Stimulated activated CD8-positive, alpha-beta memory T cell treated with anti-CD3 and anti-CD28 coated beads, Interleukin-2, amount 100 ng/mL, for 48 hours (primary cell): Measurements from ENCODE around the gene SS18L1.

Experiments
- DNase-seq, 2 donors: peaks; one replicate each; pipeline ENCODE4 v3.0.0-alpha.2; 2020; ENCODE audit warnings: low read depth in 2 of 2

The SS18L1 gene

GRCh38 chr20:62119591-62120364 is 23.8 kb upstream of the SS18L1 start:
- DNase-seq: no peak

- DNase-seq: no peak
These were observed 23.2 kb upstream of the SS18L1 start for GRCh38 chr20:62120365-62120762.

- peak in 1 of 2 donors; percentile 11 for DNase-seq
These were observed 22.4 kb upstream of the SS18L1 start for GRCh38 chr20:62120990-62121775.

GRCh38 chr20:62121776-62122653 is 21.6 kb upstream of the SS18L1 start, which contains the start of gene LSM14B:
Gene LSM14B, plus strand, starts transcription at chr20:62122475. Its CDS starts 192 bp downstream, at chr20:62122667.
- peak; percentile 94 to 98 for DNase-seq

GRCh38 chr20:62122654-62123449 is 20.7 kb upstream of the SS18L1 start:
- DNase-seq: peak in 1 of 2 donors; percentile 34

GRCh38 chr20:62123450-62124118 is 20.0 kb upstream of the SS18L1 start:
- no peak for DNase-seq

GRCh38 chr20:62126141-62126540 is 17.4 kb upstream of the SS18L1 start:
- DNase-seq: no peak

GRCh38 chr20:62127799-62128198 is 15.8 kb upstream of the SS18L1 start:
- no peak for DNase-seq

- no peak for DNase-seq
These were observed 15.1 kb upstream of the SS18L1 start for GRCh38 chr20:62128502-62128901.

GRCh38 chr20:62129731-62130531 is 13.6 kb upstream of the SS18L1 start:
- DNase-seq: no peak

- DNase-seq: no peak
These were observed 11.8 kb upstream of the SS18L1 start for GRCh38 chr20:62131560-62132320.

GRCh38 chr20:62132421-62132820 is 11.1 kb upstream of the SS18L1 start:
- no peak for DNase-seq

- DNase-seq: no peak
These were observed 10.3 kb upstream of the SS18L1 start for GRCh38 chr20:62133051-62133845.

- no peak for DNase-seq
These were observed 9.7 kb upstream of the SS18L1 start for GRCh38 chr20:62133864-62134263.

GRCh38 chr20:62134735-62135231 is 8.8 kb upstream of the SS18L1 start:
- no peak for DNase-seq

GRCh38 chr20:62135573-62136266 is 7.8 kb upstream of the SS18L1 start:
- no peak for DNase-seq
